Kidney capillary endothelial cell (primary cell): ENCODE results near the gene TSPAN33.
A peak's percentile ranks its signal among the peaks of the same experiment; 100 is the strongest.
"Not testable (repeated sequence)": the region's sequence is repeated elsewhere in the genome, so short reads cannot be mapped to it uniquely, and the experiment has no call there.

ENCODE experiments used
- DNase-seq: peaks from one replicate; pipeline ENCODE4 v3.0.0-alpha.2; 2018; ENCODE audit warnings: low spot score

Gene TSPAN33

DNA sequence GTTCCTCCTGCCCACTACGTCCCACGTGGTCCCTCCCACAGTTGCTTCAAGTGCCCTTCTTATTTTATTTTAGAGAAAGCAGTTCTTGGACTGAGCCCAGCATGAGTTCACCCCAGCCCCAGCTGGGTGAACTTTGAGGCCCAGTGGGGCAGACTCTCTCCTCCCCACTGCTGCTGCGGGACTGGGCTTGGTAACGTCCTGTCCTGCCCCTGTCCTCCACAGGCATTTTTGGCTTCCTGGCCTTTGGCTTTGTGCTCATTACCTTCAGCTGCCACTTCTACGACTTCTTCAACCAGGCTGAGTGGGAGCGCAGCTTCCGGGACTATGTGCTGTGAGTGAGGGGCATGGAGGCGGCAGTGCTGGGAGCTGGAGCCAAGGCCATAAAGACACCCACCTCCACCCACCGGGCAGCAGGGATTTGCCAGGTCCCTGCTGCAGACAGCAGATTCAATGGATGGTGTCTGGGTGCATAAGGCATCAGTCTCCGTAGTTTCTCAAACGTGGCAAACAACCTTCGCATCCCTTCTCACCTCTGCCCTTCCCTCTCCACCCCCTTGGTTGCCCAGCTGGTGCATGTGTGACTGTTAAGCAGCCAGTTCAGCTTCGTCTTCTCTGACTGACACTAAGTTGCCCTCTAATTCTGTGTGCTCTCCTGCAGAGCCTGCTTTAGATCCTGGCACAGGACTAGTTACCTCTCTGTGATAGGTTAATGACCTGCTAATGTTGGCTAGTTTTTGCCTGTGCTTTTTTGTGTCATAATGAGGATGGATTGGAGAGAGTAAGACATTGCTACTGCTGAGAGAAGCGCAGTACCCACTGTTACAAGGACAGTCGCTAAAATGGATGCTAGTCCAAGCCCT is 64.8 kb downstream of the TSPAN33 start:
- no peak for DNase-seq

- DNase-seq, result peak; percentile 44
Measured at GRCh38 chr7:129210256-129210988, 65.9 kb downstream of the TSPAN33 start.

- DNase-seq, result no peak
Measured at GRCh38 chr7:129210989-129211312, 66.4 kb downstream of the TSPAN33 start.

DNA sequence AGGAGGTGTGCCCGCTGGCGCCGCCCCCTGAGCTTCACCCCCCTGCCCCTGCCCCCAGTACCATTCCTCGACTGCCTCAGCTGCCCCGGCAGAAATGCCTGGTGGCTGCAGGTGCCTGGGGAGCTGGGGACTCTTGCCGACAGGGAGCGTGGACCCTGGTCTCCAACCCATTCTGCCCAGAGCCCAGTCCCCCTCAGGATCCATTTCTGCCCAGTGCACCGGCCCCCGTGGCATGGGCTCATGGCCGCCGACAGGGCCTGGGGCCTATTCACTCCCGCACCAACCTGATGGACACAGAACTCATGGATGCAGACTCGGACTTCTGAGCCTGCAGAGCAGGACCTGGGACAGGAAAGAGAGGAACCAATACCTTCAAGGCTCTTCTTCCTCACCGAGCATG is 67.6 kb downstream of the TSPAN33 start:
- DNase-seq, result no peak

- no peak for DNase-seq
Measured at GRCh38 chr7:129212596-129212995, 68.1 kb downstream of the TSPAN33 start.

- DNase-seq, result no peak
Measured at GRCh38 chr7:129213828-129214227, 69.3 kb downstream of the TSPAN33 start.

DNA sequence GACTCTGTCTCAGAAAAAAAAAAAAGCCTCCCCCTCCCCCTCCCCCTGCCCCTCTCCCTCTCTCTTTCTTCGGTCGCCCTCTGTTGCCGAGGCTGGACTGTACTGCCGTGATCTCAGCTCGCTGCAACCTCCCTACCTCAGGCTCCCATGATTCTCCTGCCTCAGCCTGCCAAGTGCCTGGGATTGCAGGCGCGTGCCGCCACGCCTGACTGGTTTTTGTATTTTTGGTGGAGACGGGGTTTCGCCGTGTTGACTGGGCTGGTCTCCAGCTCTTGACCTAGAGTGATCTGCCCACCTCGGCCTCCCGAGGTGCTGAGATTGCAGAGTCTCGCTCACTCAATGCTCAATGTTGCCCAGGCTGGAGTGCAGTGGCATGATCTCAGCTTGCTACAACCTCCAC is 71.2 kb downstream of the TSPAN33 start:
- not testable (repeated sequence) for DNase-seq

DNA sequence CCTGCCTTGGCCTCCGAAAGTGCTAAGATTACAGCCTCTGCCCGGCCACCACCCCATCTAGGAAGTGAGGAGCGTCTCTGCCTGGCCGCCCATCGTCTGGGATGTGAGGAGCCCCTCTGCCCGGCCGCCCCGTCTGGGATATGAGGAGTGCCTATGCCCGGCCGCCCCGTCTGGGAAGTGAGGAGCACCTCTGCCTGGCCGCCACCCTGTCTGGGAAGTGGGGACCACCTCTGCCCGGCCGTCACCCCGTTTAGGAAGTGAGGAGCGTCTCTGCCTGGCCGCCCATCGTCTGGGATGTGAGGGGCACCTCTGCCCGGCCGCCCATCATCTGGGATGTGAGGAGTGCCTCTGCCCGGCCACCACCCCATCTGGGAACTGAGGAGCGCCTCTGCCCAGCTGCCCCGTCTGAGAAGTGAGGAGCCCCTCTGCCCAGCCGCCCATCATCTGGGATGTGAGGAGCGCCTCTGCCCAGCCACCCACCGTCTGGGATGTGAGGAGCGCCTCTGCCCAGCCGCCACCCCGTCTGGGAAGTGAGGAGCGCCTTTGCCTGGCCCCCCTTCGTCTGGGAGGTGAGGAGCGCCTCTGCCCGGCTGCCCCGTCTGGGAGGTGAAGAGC is 71.7 kb downstream of the TSPAN33 start:
- not testable (repeated sequence) for DNase-seq

- not testable (repeated sequence) for DNase-seq
Measured at GRCh38 chr7:129216821-129217416, 72.4 kb downstream of the TSPAN33 start.

DNA sequence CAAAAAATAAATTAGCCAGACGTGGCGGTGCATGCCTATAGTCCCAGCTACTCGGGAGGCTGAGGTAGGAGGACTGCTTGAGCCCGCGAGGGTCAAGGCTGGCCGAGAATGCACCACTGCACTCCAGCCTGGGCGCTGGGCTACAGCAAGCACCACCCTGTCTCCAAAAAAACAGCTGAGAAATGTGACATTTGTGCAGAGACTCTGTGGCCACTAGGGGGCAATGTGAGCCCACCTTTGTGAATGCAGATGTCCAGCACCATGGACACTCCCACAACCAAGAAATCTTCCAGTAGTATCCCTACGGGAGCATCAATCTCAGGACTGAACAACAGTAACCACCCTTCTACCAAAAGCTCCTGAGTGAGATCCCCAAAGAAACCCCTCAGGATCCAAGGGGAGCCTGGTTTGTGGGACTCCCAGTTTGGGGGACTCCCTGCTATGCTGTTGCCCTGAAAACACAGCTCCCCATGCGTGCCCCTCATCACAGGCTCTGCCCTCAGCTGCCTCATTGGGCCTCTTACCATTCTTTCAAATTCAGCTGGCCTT is 74.1 kb downstream of the TSPAN33 start:
- DNase-seq, result peak; percentile 66

- DNase-seq, result not testable (repeated sequence)
Measured at GRCh38 chr7:129219166-129219565, 74.7 kb downstream of the TSPAN33 start.
